Activated T-cell treated with anti-CD3 and anti-CD28 coated beads, Interleukin-2, amount 50 U/mL, for 1 hour (primary cell): ENCODE data around the gene TRMT13.
"Not testable (repeated sequence)": the region's sequence is repeated elsewhere in the genome, so short reads cannot be mapped to it uniquely, and the experiment has no call there.

Source experiments
- DNase-seq: peaks from one replicate; pipeline ENCODE4 v3.0.0-alpha.2; 2020

The TRMT13 gene

GRCh38 chr1:100164216-100164615 is 31.3 kb downstream of the TRMT13 start:
- no peak for DNase-seq

GRCh38 chr1:100164702-100165101 is 31.7 kb downstream of the TRMT13 start:
- no peak for DNase-seq

- DNase-seq, result no peak
These were observed 35.1 kb downstream of the TRMT13 start for GRCh38 chr1:100168051-100168450.

- DNase-seq, result no peak
These were observed 44.5 kb downstream of the TRMT13 start for GRCh38 chr1:100177295-100178041.

GRCh38 chr1:100178091-100178490 is 45.1 kb downstream of the TRMT13 start, which contains the start of gene LRRC39:
LRRC39 (minus strand) TSS chr1:100178256; CDS start chr1:100168516, 9,740 bp downstream.
- no peak for DNase-seq

- no peak for DNase-seq
These were observed 50.4 kb downstream of the TRMT13 start for GRCh38 chr1:100183370-100183769.

GRCh38 chr1:100184536-100184935 is 51.6 kb downstream of the TRMT13 start:
- no peak for DNase-seq

GRCh38 chr1:100187912-100188311 is 54.9 kb downstream of the TRMT13 start:
- no peak for DNase-seq

GRCh38 chr1:100188617-100189016 is 55.7 kb downstream of the TRMT13 start:
- no peak for DNase-seq

- DNase-seq, result no peak
These were observed 65.6 kb downstream of the TRMT13 start for GRCh38 chr1:100198596-100198995.

GRCh38 chr1:100200060-100200459 is 67.1 kb downstream of the TRMT13 start:
- DNase-seq, result not testable (repeated sequence)
